GM21528 (cell line): ENCODE data around the gene RHCG.

Experiments
- ATAC-seq: cut with Tn5 transposase; IDR thresholded peaks from one replicate; pipeline ENCODE4 v1.9.1; 2021; ENCODE audit warnings: mild to moderate bottlenecking, moderate library complexity; ENCODE audit not compliant: unreplicated experiment, low FRiP score

Gene RHCG

GRCh38 chr15:89496155-89497098 is at the start of gene RHCG:
Gene RHCG, minus strand, starts transcription at chr15:89496583. Its CDS starts 39 bp downstream, at chr15:89496544.
- no peak for ATAC-seq

- no peak for ATAC-seq
Observed at GRCh38 chr15:89543389-89543788, 47.0 kb upstream of the RHCG start.

GRCh38 chr15:89542369-89542768 is 46.0 kb upstream of the RHCG start:
- no peak for ATAC-seq

GRCh38 chr15:89539027-89539426 is 42.6 kb upstream of the RHCG start:
- no peak for ATAC-seq

GRCh38 chr15:89533861-89534544 is 37.6 kb upstream of the RHCG start:
- ATAC-seq, result no peak

- ATAC-seq, result no peak
Observed at GRCh38 chr15:89531796-89532537, 35.6 kb upstream of the RHCG start.

- no peak for ATAC-seq
Observed at GRCh38 chr15:89530976-89531375, 34.6 kb upstream of the RHCG start.

GRCh38 chr15:89528757-89529352 is 32.5 kb upstream of the RHCG start:
- no peak for ATAC-seq

- ATAC-seq, result no peak
Observed at GRCh38 chr15:89526601-89527441, 30.4 kb upstream of the RHCG start.

GRCh38 chr15:89526181-89526580 is 29.8 kb upstream of the RHCG start:
- no peak for ATAC-seq

GRCh38 chr15:89524184-89524583 is 27.8 kb upstream of the RHCG start:
- no peak for ATAC-seq

- ATAC-seq, result no peak
Observed at GRCh38 chr15:89523101-89523500, 26.7 kb upstream of the RHCG start.

GRCh38 chr15:89521605-89522004 is 25.2 kb upstream of the RHCG start:
- no peak for ATAC-seq

- ATAC-seq, result no peak
Observed at GRCh38 chr15:89515477-89515876, 19.1 kb upstream of the RHCG start.

GRCh38 chr15:89514596-89515406 is 18.4 kb upstream of the RHCG start:
- ATAC-seq, result no peak

- ATAC-seq, result no peak
Observed at GRCh38 chr15:89514186-89514585, 17.8 kb upstream of the RHCG start.

GRCh38 chr15:89513284-89513683 is 16.9 kb upstream of the RHCG start:
- no peak for ATAC-seq

GRCh38 chr15:89512631-89513030 is 16.2 kb upstream of the RHCG start:
- ATAC-seq, result no peak
